HEK293 (cell line): ENCODE measurements around the gene BRD1.

Experiments
- CTCF ChIA-PET: fragments of 350-600 bp; formaldehyde crosslinking; extraction: SDS; loops from one replicate; lab custom pipeline; 2021; ENCODE audit warnings: antibody characterized with exemption; lab: Yijun Ruan, JAX
- POLR2A ChIA-PET: fragments of 300-600 bp; formaldehyde crosslinking; extraction: SDS; loops from one replicate; lab custom pipeline; 2020; ENCODE audit warnings: antibody characterized with exemption, inconsistent platforms; lab: Yijun Ruan, JAX
- H3K27ac ChIP-seq: fragments of 200-500 bp; sonication (Bioruptor generic); 2 replicates; pipeline ENCODE4 v1.5.1; 2014; ENCODE audit warnings: low read depth, low read length, control low read depth, inconsistent platforms; ENCODE audit errors: extremely low read depth
- H3K36me3 ChIP-seq, 2 experiments: fragments of 200-500 bp in 1 of 2; sonication (Bioruptor generic) in 1 of 2; 1 replicate in 1 of 2; 2 replicates in 1 of 2; pipeline ENCODE4 v1.5.1; 2014 to 2017; ENCODE audit warnings: inconsistent platforms in 2 of 2, low read length in 2 of 2; ENCODE audit not compliant: control insufficient read depth in 2 of 2, insufficient read depth in 1 of 2
- H3K4me1 ChIP-seq: fragments of 200-500 bp; sonication (Bioruptor generic); 2 replicates; pipeline ENCODE4 v1.5.1; 2014; ENCODE audit warnings: mild to moderate bottlenecking, low read length, inconsistent platforms; ENCODE audit not compliant: control insufficient read depth, insufficient read depth
- H3K4me3 ChIP-seq: 2 replicates; pipeline ENCODE4 v1.5.1; 2011; ENCODE audit warnings: low read depth, mild to moderate bottlenecking, control low read depth, low read length, moderate library complexity
- H3K9me3 ChIP-seq: fragments of 200-500 bp; sonication (Bioruptor generic); 2 replicates; pipeline ENCODE4 v1.5.1; 2014; ENCODE audit warnings: low read depth, low read length, inconsistent platforms; ENCODE audit not compliant: control insufficient read depth, insufficient read depth
- BCL11A ChIP-seq: fragments of 450-650 bp; formaldehyde crosslinking; IDR thresholded peaks from 2 replicates; pipeline ENCODE4 v1.5.1; 2016; ENCODE audit warnings: low read depth, missing biosample characterization, missing genetic modification characterization
- EGR2 ChIP-seq: fragments of 450-650 bp; formaldehyde crosslinking; IDR thresholded peaks from 2 replicates; pipeline ENCODE4 v1.5.1; 2016; ENCODE audit warnings: low read depth, missing biosample characterization, missing genetic modification characterization
- KLF1 ChIP-seq: fragments of 450-650 bp; formaldehyde crosslinking; IDR thresholded peaks from 2 replicates; pipeline ENCODE4 v1.5.1; 2016; ENCODE audit warnings: missing biosample characterization, missing genetic modification characterization
- SCRT2 ChIP-seq: fragments of 450-650 bp; formaldehyde crosslinking; IDR thresholded peaks from 2 replicates; pipeline ENCODE4 v1.5.1; 2016; ENCODE audit warnings: missing biosample characterization, missing genetic modification characterization
- ZBTB17 ChIP-seq: fragments of 450-650 bp; formaldehyde crosslinking; IDR thresholded peaks from 2 replicates; pipeline ENCODE4 v1.5.1; 2016; ENCODE audit warnings: missing biosample characterization, missing genetic modification characterization
- ZBTB21 ChIP-seq: fragments of 450-650 bp; formaldehyde crosslinking; IDR thresholded peaks from 2 replicates; pipeline ENCODE4 v1.5.1; 2017; ENCODE audit warnings: missing biosample characterization, missing genetic modification characterization
- ZBTB8A ChIP-seq: fragments of 450-650 bp; formaldehyde crosslinking; IDR thresholded peaks from 2 replicates; pipeline ENCODE4 v1.5.1; 2016; ENCODE audit warnings: missing biosample characterization, missing genetic modification characterization
- ZFHX2 ChIP-seq: fragments of 450-650 bp; formaldehyde crosslinking; conservative IDR thresholded peaks from 2 replicates; pipeline ENCODE4 v1.5.1; 2016; ENCODE audit warnings: missing biosample characterization, missing genetic modification characterization
- ZNF211 ChIP-seq: fragments of 450-650 bp; formaldehyde crosslinking; IDR thresholded peaks from 2 replicates; pipeline ENCODE4 v1.5.1; 2016; ENCODE audit warnings: low read depth, missing biosample characterization, missing genetic modification characterization
- ZNF324 ChIP-seq: fragments of 450-650 bp; formaldehyde crosslinking; IDR thresholded peaks from 2 replicates; pipeline ENCODE4 v1.5.1; 2016; ENCODE audit warnings: missing biosample characterization, missing genetic modification characterization
- ZNF529 ChIP-seq: fragments of 450-650 bp; formaldehyde crosslinking; IDR thresholded peaks from 2 replicates; pipeline ENCODE4 v1.5.1; 2017; ENCODE audit warnings: missing genetic modification characterization, missing biosample characterization; ENCODE audit not compliant: insufficient replicate concordance
- ZNF701 ChIP-seq: fragments of 450-650 bp; formaldehyde crosslinking; IDR thresholded peaks from 2 replicates; pipeline ENCODE4 v1.5.1; 2016; ENCODE audit warnings: missing biosample characterization, missing genetic modification characterization
- TF ChIP-seq, protein P1 (sequence below): fragments of 450-650 bp; formaldehyde crosslinking; IDR thresholded peaks from 2 replicates; pipeline ENCODE4 v1.5.1; 2016; ENCODE audit warnings: missing biosample characterization, missing genetic modification characterization, borderline replicate concordance
- TF ChIP-seq, protein P2 (sequence below): IDR thresholded peaks from 2 replicates; pipeline ENCODE4 v1.6.1; 2011; ENCODE audit warnings: mild to moderate bottlenecking, low read depth, low read length, borderline replicate concordance

Gene BRD1

GRCh38 chr22:49849161-49850020 lies 21.7 kb upstream of the BRD1 start (continued):
- TF ChIP-seq, protein P1, sequence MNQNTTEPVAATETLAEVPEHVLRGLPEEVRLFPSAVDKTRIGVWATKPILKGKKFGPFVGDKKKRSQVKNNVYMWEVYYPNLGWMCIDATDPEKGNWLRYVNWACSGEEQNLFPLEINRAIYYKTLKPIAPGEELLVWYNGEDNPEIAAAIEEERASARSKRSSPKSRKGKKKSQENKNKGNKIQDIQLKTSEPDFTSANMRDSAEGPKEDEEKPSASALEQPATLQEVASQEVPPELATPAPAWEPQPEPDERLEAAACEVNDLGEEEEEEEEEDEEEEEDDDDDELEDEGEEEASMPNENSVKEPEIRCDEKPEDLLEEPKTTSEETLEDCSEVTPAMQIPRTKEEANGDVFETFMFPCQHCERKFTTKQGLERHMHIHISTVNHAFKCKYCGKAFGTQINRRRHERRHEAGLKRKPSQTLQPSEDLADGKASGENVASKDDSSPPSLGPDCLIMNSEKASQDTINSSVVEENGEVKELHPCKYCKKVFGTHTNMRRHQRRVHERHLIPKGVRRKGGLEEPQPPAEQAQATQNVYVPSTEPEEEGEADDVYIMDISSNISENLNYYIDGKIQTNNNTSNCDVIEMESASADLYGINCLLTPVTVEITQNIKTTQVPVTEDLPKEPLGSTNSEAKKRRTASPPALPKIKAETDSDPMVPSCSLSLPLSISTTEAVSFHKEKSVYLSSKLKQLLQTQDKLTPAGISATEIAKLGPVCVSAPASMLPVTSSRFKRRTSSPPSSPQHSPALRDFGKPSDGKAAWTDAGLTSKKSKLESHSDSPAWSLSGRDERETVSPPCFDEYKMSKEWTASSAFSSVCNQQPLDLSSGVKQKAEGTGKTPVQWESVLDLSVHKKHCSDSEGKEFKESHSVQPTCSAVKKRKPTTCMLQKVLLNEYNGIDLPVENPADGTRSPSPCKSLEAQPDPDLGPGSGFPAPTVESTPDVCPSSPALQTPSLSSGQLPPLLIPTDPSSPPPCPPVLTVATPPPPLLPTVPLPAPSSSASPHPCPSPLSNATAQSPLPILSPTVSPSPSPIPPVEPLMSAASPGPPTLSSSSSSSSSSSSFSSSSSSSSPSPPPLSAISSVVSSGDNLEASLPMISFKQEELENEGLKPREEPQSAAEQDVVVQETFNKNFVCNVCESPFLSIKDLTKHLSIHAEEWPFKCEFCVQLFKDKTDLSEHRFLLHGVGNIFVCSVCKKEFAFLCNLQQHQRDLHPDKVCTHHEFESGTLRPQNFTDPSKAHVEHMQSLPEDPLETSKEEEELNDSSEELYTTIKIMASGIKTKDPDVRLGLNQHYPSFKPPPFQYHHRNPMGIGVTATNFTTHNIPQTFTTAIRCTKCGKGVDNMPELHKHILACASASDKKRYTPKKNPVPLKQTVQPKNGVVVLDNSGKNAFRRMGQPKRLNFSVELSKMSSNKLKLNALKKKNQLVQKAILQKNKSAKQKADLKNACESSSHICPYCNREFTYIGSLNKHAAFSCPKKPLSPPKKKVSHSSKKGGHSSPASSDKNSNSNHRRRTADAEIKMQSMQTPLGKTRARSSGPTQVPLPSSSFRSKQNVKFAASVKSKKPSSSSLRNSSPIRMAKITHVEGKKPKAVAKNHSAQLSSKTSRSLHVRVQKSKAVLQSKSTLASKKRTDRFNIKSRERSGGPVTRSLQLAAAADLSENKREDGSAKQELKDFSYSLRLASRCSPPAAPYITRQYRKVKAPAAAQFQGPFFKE: no peak
- TF ChIP-seq KLF1 (tag by site-specific recombination): peak; percentile 69
- TF ChIP-seq ZBTB8A (tag by site-specific recombination): 0 out of 2 replicates have a peak, but pooled peaks have one; percentile 35
- no peak for TF ChIP-seq EGR2 (tag by site-specific recombination)
- no peak for TF ChIP-seq BCL11A
- TF ChIP-seq ZNF211 (tag by site-specific recombination): no peak

- H3K4me1 ChIP-seq: no peaks in the 10 kb centered on the region
- ChIA-PET POLR2A (no interaction called here), CTCF (interaction anchor here (0.9 kb wide), 1 partner anchor 12 kb away, joined by 3 read pairs; no protein-coding TSS in a partner anchor)
- H3K9me3 ChIP-seq: no peaks in the 10 kb centered on the region
- TF ChIP-seq ZBTB17 (no peak), ZFHX2 (0 out of 2 replicates have a peak, but pooled peaks have one; percentile 11)
- TF ChIP-seq, all 188 proteins: peak for 1
- Histone ChIP-seq H3K4me3 (peak overlapping the region; percentile 36), H3K36me3 (no peaks in the 10 kb centered on the region), H3K27ac (no peak overlapping the region)
Measured at GRCh38 chr22:49848690-49849160, 21.1 kb upstream of the BRD1 start.

DNA sequence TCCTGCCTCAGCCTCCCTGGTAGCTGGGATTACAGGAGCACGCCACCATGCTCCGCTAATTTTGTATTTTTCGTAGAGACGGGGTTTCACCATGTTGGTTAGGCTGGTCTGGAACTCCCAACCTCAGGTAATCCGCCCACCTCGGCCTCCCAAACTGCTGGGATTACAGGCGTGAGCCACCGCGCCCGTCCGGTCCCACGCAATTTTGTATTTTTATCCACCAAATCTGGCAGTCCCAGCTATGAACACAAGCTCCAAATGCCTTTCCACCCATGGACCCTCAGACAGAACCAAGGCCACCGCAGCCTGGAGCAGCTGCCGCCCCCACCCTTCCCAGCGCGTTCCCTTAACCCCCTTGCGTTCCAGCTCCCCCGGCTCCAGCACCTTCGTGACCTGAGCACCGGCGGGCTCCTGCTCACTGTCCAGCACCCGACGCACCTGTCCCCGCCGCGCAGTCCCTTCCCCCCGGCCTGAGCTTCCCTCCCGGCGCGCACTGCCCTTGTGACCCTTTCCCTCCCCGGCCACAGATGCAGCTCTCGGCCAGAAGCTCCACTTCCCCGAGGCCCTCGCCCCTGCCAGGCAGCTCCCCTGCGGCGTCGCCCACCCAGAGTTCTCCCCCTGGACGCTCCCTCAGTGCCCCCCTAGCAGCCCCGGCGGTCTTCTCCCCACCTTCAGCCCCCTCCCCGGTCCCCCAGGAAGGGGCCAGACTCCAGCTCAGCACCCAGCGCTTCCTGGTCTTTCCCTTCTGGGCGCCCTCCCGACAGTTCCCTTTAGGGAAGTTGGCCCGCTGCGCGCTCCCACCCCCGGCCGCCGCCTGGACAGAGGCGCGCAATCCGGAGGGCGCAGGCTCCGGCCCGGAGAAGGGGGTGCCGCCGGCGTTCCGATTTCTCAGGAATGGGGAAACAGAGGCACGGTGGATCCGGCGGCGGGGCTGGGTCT lies 20.3 kb upstream of the BRD1 start:
- CTCF ChIA-PET: interaction anchor here (0.6 to 0.9 kb wide), 2 partner anchors 11 to 539 kb away, joined by 3 read pairs; no protein-coding TSS in a partner anchor
- H3K9me3 ChIP-seq: no peaks in the 10 kb centered on the region
- no peak for TF ChIP-seq ZBTB21 (tag by site-specific recombination)
- TF ChIP-seq, protein P2, sequence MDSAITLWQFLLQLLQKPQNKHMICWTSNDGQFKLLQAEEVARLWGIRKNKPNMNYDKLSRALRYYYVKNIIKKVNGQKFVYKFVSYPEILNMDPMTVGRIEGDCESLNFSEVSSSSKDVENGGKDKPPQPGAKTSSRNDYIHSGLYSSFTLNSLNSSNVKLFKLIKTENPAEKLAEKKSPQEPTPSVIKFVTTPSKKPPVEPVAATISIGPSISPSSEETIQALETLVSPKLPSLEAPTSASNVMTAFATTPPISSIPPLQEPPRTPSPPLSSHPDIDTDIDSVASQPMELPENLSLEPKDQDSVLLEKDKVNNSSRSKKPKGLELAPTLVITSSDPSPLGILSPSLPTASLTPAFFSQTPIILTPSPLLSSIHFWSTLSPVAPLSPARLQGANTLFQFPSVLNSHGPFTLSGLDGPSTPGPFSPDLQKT: no peak
- TF ChIP-seq ZNF701 (tag by site-specific recombination): no peak
- no peak for TF ChIP-seq ZNF529
- no peak for TF ChIP-seq ZNF324 (tag by site-specific recombination)
- TF ChIP-seq SCRT2 (tag by site-specific recombination): no peak
- peak overlapping the region; percentile 5 for H3K4me3 ChIP-seq
- POLR2A ChIA-PET: interaction anchor here (1.0 kb wide), 1 partner anchor 9 kb away, joined by 3 read pairs; no protein-coding TSS in a partner anchor
- no peaks in the 10 kb centered on the region for H3K36me3 ChIP-seq
- no peak overlapping the region for H3K27ac ChIP-seq
- no peaks in the 10 kb centered on the region for H3K4me1 ChIP-seq
